ENCODE results near the gene DMAC2L.

Gene DMAC2L

GRCh38 chr14:50311337-50311971 lies 670 bp upstream of the DMAC2L start:
- TF ChIP-seq CTCF (IDR thresholded peaks at IDR 0.05), result peak; percentile 50

- TF ChIP-seq CTCF (IDR thresholded peaks at IDR 0.05), result no peak
Measured at GRCh38 chr14:50312734-50313054, 570 bp downstream of the DMAC2L start.

- peak; percentile 74 for TF ChIP-seq CTCF (IDR thresholded peaks at IDR 0.05)
Measured at GRCh38 chr14:50318031-50318626, 6.0 kb downstream of the DMAC2L start.

- no peak for TF ChIP-seq CTCF (IDR thresholded peaks at IDR 0.05)
Measured at GRCh38 chr14:50319293-50319692, 7.2 kb downstream of the DMAC2L start.

GRCh38 chr14:50319721-50320120 lies 7.6 kb downstream of the DMAC2L start:
- no peak for TF ChIP-seq CTCF (IDR thresholded peaks at IDR 0.05)

- TF ChIP-seq CTCF (IDR thresholded peaks at IDR 0.05), result no peak
Measured at GRCh38 chr14:50320283-50320682, 8.2 kb downstream of the DMAC2L start.

GRCh38 chr14:50321009-50321660 lies 9.0 kb downstream of the DMAC2L start:
- TF ChIP-seq CTCF (IDR thresholded peaks at IDR 0.05), result peak; percentile 93

Measured in LNCAP (cell line).